GM13976 (cell line): ENCODE results near the gene TMEM108.

ENCODE experiments used
- DNase-seq: peaks from one replicate; pipeline ENCODE4 v3.0.0; 2012; ENCODE audit warnings: low spot score
- CTCF ChIP-seq: IDR thresholded peaks from 2 replicates; pipeline ENCODE4 v1.5.1; 2012; ENCODE audit warnings: borderline replicate concordance, mild to moderate bottlenecking; ENCODE audit not compliant: insufficient read depth; ENCODE audit errors: extremely low read depth, missing control alignments, control extremely low read depth
- in situ Hi-C: fragments of 300-500 bp; cut with MboI; formaldehyde crosslinking; loops from one replicate; pipeline ENCODE4 v1.12.0; 2022; ENCODE audit warnings: low sequenced_read_pairs, mixed read lengths, inconsistent platforms; ENCODE audit not compliant: unreplicated experiment

TMEM108 gene

GRCh38 chr3:133162670-133163305, 124.6 kb downstream of the TMEM108 start:
- TF ChIP-seq CTCF: no peak
- no peak for DNase-seq
- in situ Hi-C loops: no loop called here

- no peak for TF ChIP-seq CTCF
- DNase-seq: no peak
- in situ Hi-C loops: no loop called here
Measured at GRCh38 chr3:133167340-133168024, 129.3 kb downstream of the TMEM108 start.

GRCh38 chr3:133168025-133168401, 129.8 kb downstream of the TMEM108 start:
- in situ Hi-C loops: no loop called here
- no peak for TF ChIP-seq CTCF
- DNase-seq: no peak

GRCh38 chr3:133169331-133170068, 131.3 kb downstream of the TMEM108 start:
- DNase-seq: no peak
- in situ Hi-C loops: no loop called here
- no peak for TF ChIP-seq CTCF

GRCh38 chr3:133171831-133172230, 133.6 kb downstream of the TMEM108 start:
- DNase-seq: no peak
- in situ Hi-C loops: no loop called here
- no peak for TF ChIP-seq CTCF

- DNase-seq: no peak
- in situ Hi-C loops: no loop called here
- no peak for TF ChIP-seq CTCF
Measured at GRCh38 chr3:133181392-133182150, 143.4 kb downstream of the TMEM108 start.
